ENCODE results near the gene WNT9B. TPM values are rescaled to one million over a fixed set of nuclear protein-coding genes. Genes with fewer than 3 reads are reported as not detected.

WNT9B gene
- total RNA-seq, 1 experiment from 2014 or later = not detected

DNA sequence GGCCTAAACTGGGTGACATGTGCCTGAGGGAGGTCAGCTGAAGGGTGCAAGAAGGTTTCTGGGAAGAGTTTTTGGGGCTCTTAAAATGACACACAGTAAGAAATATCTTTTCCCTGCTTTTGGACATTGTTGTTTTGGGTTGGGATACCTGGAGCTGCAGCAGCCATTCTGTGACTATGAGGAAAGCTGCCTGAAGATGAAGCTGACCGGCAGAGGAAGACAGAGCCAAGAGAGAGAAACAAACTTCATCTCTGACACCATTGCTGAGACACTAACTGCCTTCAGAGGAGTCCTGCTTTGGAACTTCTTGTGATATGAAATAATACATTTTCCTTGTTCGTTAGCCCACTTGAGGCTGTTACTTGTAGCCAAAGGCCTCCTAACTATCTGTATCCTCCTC is 24.1 kb upstream of the WNT9B start:
- Histone ChIP-seq H2AFZ (ENCODE audit: low read length) (no peak overlapping the region), H3K79me2 (ENCODE audit: low read length) (no peaks in the 10 kb centered on the region), H3K9ac (ENCODE audit: low read length) (no peak overlapping the region), H3K4me3 (ENCODE audit: low read length) (no peak overlapping the region), H3K9me2 (replicated peaks; ENCODE audit: low read length) (no peaks in the 10 kb centered on the region), H3K36me3 (ENCODE audit: low read depth, low read length) (no peaks in the 10 kb centered on the region), H3K27ac (ENCODE audit: low read length) (no peak overlapping the region), H3K9me3 (ENCODE audit: low read length) (no peaks in the 10 kb centered on the region), H4K20me1 (ENCODE audit: low read length) (no peaks in the 10 kb centered on the region), H3F3A (ENCODE audit: low read length, unreplicated experiment) (no peaks in the 10 kb centered on the region), H3K4me2 (ENCODE audit: low read length) (no peak overlapping the region), H3K27me3 (ENCODE audit: low read length) (no peaks in the 10 kb centered on the region), H3K4me1 (ENCODE audit: insufficient read depth, low read length) (no peaks in the 10 kb centered on the region)
- TF ChIP-seq EZH2phosphoT487 (IDR thresholded peaks at IDR 0.05; ENCODE audit: borderline replicate concordance, low read length) (no peak), EZH2 (IDR thresholded peaks at IDR 0.05; ENCODE audit: low read length, unreplicated experiment) (no peak)
- TF ChIP-seq, protein P1, sequence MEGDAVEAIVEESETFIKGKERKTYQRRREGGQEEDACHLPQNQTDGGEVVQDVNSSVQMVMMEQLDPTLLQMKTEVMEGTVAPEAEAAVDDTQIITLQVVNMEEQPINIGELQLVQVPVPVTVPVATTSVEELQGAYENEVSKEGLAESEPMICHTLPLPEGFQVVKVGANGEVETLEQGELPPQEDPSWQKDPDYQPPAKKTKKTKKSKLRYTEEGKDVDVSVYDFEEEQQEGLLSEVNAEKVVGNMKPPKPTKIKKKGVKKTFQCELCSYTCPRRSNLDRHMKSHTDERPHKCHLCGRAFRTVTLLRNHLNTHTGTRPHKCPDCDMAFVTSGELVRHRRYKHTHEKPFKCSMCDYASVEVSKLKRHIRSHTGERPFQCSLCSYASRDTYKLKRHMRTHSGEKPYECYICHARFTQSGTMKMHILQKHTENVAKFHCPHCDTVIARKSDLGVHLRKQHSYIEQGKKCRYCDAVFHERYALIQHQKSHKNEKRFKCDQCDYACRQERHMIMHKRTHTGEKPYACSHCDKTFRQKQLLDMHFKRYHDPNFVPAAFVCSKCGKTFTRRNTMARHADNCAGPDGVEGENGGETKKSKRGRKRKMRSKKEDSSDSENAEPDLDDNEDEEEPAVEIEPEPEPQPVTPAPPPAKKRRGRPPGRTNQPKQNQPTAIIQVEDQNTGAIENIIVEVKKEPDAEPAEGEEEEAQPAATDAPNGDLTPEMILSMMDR (conservative IDR thresholded peaks at IDR 0.05; ENCODE audit: low read depth, low read length) = no peak
- BruUV-seq (replicated peaks) = no TSS peak
- no peak for DNase-seq
- ChIA-PET CTCF (no interaction called here), POLR2A (ENCODE audit: unreplicated experiment) (no interaction called here)
- ATAC-seq = no peak
- intact Hi-C loops (cut with micrococcal nuclease) = no loop called here

DNA sequence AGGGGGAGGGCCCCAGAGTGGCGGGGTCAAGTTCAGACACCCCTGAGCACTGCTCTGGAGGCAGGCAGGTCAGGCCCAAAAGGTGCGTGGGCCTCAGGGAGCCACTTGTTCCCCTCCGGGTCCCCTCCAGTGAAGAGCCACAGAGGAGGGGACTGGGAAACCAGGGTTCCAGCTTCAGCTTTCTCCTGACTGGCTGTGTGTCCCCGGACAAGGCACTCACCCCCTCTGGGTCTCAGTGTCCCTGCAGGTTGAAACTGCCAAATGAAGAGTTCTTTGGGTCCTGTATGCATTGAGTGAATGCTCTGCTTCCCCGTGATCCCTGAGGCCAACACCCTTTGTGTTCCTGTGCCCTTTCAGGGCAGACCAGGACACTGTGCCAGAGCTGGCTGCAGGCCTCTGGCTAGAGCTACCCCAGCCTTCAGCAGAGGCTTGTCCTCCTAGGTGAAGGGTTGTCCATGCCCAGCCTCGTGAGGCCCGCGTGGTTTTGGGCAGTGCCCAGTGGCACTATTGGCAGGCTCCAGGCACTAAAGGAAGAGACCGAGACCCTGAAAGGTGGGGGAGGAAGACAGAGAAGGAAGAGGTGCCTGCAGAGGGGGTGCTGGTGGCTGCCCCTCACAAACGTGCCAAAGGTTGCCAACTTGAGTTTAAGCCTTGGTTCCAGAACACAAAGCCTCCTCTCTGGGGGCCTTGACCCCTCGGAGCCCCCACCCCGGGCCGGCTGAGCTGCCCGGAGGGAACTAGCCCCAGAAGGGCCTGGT is 19.6 kb upstream of the WNT9B start:
- H3K9ac ChIP-seq (ENCODE audit: low read length) = no peak overlapping the region
- no peaks in the 10 kb centered on the region for H3K9me2 ChIP-seq (replicated peaks; ENCODE audit: low read length)
- H3K4me3 ChIP-seq (ENCODE audit: low read length) = no peak overlapping the region
- no peaks in the 10 kb centered on the region for H4K20me1 ChIP-seq (ENCODE audit: low read length)
- H3K27ac ChIP-seq (ENCODE audit: low read length) = no peak overlapping the region
- POLR2A ChIA-PET (ENCODE audit: unreplicated experiment) = no interaction called here
- DNase-seq (no peak), ATAC-seq (no peak)
- TF ChIP-seq EZH2 (IDR thresholded peaks at IDR 0.05; ENCODE audit: low read length, unreplicated experiment) = no peak
- TF ChIP-seq, protein P1 (conservative IDR thresholded peaks at IDR 0.05; ENCODE audit: low read depth, low read length) = no peak
- no peak for TF ChIP-seq EZH2phosphoT487 (IDR thresholded peaks at IDR 0.05; ENCODE audit: borderline replicate concordance, low read length)
- no peak overlapping the region for H3K4me2 ChIP-seq (ENCODE audit: low read length)
- H3F3A ChIP-seq (ENCODE audit: low read length, unreplicated experiment) = no peaks in the 10 kb centered on the region
- no peak overlapping the region for H2AFZ ChIP-seq (ENCODE audit: low read length)
- H3K36me3 ChIP-seq (ENCODE audit: low read depth, low read length) = no peaks in the 10 kb centered on the region
- intact Hi-C loops (cut with micrococcal nuclease) = no loop called here
- CTCF ChIA-PET = interaction anchor here (0.5 kb wide), 1 partner anchor 170 kb away, joined by 8 read pairs; no protein-coding TSS in a partner anchor
- peaks cover 9% of the 10 kb centered on the region; the same call in 1 of the 2 replicates for H3K4me1 ChIP-seq (ENCODE audit: insufficient read depth, low read length)
- no TSS peak for BruUV-seq (replicated peaks)
- no peaks in the 10 kb centered on the region for H3K9me3 ChIP-seq (ENCODE audit: low read length)
- H3K79me2 ChIP-seq (ENCODE audit: low read length) = no peaks in the 10 kb centered on the region
- no peaks in the 10 kb centered on the region for H3K27me3 ChIP-seq (ENCODE audit: low read length)

DNA sequence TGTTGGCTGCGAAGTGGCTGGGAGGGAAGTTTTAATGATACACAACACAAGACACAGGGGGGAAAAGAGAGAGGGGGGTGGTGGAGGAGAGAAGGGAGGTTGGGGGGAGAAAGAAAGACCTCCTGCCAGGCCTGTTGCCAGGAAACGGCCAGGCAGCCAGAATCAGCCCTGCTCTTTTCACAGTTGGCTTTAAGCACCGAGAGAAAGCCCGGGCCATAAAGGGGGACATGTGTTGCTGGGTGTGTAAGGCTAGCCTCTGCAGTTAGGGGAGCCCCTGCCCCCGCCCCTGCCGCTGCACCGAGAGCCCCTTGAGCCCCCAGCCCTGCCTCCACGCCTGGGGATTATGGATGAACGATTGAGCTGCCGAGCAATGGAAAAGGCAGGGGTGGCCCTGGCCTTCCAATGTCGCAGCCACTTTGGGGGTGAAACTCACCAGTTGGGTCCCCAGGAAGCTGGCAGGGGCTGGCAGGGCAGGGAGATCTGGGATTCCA is 19.0 kb upstream of the WNT9B start:
- no peaks in the 10 kb centered on the region for H3K9me3 ChIP-seq (ENCODE audit: low read length)
- no TSS peak for BruUV-seq (replicated peaks)
- H3K4me3 ChIP-seq (ENCODE audit: low read length) = no peak overlapping the region
- no peaks in the 10 kb centered on the region for H3K9me2 ChIP-seq (replicated peaks; ENCODE audit: low read length)
- intact Hi-C loops (cut with micrococcal nuclease) = no loop called here
- H3K27me3 ChIP-seq (ENCODE audit: low read length) = no peaks in the 10 kb centered on the region
- peaks cover 9% of the 10 kb centered on the region; the same call in 1 of the 2 replicates for H3K4me1 ChIP-seq (ENCODE audit: insufficient read depth, low read length)
- no peak overlapping the region for H2AFZ ChIP-seq (ENCODE audit: low read length)
- ChIA-PET POLR2A (ENCODE audit: unreplicated experiment) (no interaction called here), CTCF (interaction anchor here (0.5 kb wide), 2 partner anchors 114 to 169 kb away, joined by 8 to 9 read pairs; no protein-coding TSS in a partner anchor)
- H3K79me2 ChIP-seq (ENCODE audit: low read length) = no peaks in the 10 kb centered on the region
- no peak overlapping the region for H3K27ac ChIP-seq (ENCODE audit: low read length)
- no peak for DNase-seq
- ATAC-seq = no peak
- no peaks in the 10 kb centered on the region for H3K36me3 ChIP-seq (ENCODE audit: low read depth, low read length)
- no peak overlapping the region for H3K9ac ChIP-seq (ENCODE audit: low read length)
- TF ChIP-seq EZH2 (IDR thresholded peaks at IDR 0.05; ENCODE audit: low read length, unreplicated experiment) (no peak), EZH2phosphoT487 (IDR thresholded peaks at IDR 0.05; ENCODE audit: borderline replicate concordance, low read length) (no peak)
- TF ChIP-seq, protein P1 (conservative IDR thresholded peaks at IDR 0.05; ENCODE audit: low read depth, low read length) = no peak
- no peaks in the 10 kb centered on the region for H4K20me1 ChIP-seq (ENCODE audit: low read length)
- no peaks in the 10 kb centered on the region for H3F3A ChIP-seq (ENCODE audit: low read length, unreplicated experiment)
- H3K4me2 ChIP-seq (ENCODE audit: low read length) = no peak overlapping the region
